Glomerular endothelial cell (primary cell): ENCODE measurements around the gene PLPPR5. TPM values are rescaled to one million over a fixed set of nuclear protein-coding genes. Genes with fewer than 3 reads are reported as not detected.

ENCODE experiments used
- DNase-seq: peaks from one replicate; pipeline ENCODE4 v3.0.0-alpha.2; 2011; ENCODE audit warnings: low read depth, low spot score; ENCODE audit errors: extremely low read depth
- total RNA-seq: library from RNA; depleted of rRNA; stranded (reverse); fragments of >200 nt; gene quantifications from 2 replicates; pipeline ENCODE4 v1.2.3, GENCODE V29; 2015

Gene PLPPR5
- total RNA-seq, 1 donor from 2014 or later, result 0.06 TPM

- DNase-seq, result no peak
These were observed 133.4 kb downstream of the PLPPR5 start for GRCh38 chr1:98870959-98871903.

GRCh38 chr1:98865796-98866195, 138.9 kb downstream of the PLPPR5 start:
- DNase-seq, result no peak

GRCh38 chr1:98860329-98860728, 144.3 kb downstream of the PLPPR5 start:
- no peak for DNase-seq

- DNase-seq, result no peak
These were observed 150.5 kb downstream of the PLPPR5 start for GRCh38 chr1:98854137-98854536.

GRCh38 chr1:98849969-98850636, 154.6 kb downstream of the PLPPR5 start:
- DNase-seq, result no peak

GRCh38 chr1:98842241-98842640, 162.4 kb downstream of the PLPPR5 start:
- DNase-seq, result no peak
